Thyroid gland (tissue), 4 donors: Measurements from ENCODE around the gene GCNT2.

Source experiments
- POLR2A ChIP-seq, 2 donors: fragments of 450-650 bp; IDR thresholded peaks; one replicate each; pipeline ENCODE4 v1.6.1; 2017; ENCODE audit warnings: antibody characterized with exemption in 2 of 2, mild to moderate bottlenecking in 2 of 2, moderate library complexity in 1 of 2
- TF ChIP-seq, protein P1 (sequence below), 6 experiments: fragments of 200-600 bp in 3 of 6; fragments of 450-650 bp in 3 of 6; sonication (generic) in 3 of 6; IDR thresholded peaks; one replicate each; pipeline ENCODE4 v1.5.1; 2016 to 2019; ENCODE audit warnings: antibody characterized with exemption in 6 of 6, mild to moderate bottlenecking in 2 of 6, inconsistent platforms in 1 of 6, moderate library complexity in 1 of 6

DNA sequence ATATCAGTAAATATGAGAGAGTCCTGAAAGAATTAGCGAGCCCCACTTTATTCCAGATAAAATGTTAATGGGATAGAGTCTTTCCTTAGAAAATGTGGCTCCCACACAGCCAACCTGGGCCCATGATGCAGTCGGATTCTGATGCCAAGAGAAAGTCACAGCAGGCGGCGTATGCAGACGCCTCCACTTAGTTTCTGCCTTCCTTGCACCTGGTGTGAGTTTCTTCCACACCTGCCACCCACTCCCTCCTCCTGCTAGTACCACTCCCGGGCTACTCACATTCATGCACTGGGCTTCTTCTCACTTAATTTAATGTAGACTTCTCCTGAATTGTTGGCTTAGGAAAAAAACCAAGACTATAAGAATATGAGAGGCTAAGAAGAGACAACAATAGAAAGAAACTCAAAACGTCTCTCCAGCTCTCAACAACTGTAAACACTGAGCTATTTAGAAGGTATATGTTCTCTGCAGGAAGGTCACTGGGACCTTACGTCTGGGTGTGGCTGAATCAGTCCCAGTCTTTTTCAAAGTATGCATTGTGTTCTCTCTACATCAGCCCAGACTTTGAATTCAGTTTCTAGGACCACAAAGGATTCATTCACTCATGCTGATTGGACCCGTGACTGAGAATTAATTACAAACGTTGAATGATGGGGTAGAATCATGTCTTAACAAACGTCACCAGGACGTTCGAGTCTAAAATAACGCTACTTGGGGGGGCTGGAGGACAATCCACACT lies 70.4 kb downstream of the GCNT2 start:
- TF ChIP-seq, protein P1, sequence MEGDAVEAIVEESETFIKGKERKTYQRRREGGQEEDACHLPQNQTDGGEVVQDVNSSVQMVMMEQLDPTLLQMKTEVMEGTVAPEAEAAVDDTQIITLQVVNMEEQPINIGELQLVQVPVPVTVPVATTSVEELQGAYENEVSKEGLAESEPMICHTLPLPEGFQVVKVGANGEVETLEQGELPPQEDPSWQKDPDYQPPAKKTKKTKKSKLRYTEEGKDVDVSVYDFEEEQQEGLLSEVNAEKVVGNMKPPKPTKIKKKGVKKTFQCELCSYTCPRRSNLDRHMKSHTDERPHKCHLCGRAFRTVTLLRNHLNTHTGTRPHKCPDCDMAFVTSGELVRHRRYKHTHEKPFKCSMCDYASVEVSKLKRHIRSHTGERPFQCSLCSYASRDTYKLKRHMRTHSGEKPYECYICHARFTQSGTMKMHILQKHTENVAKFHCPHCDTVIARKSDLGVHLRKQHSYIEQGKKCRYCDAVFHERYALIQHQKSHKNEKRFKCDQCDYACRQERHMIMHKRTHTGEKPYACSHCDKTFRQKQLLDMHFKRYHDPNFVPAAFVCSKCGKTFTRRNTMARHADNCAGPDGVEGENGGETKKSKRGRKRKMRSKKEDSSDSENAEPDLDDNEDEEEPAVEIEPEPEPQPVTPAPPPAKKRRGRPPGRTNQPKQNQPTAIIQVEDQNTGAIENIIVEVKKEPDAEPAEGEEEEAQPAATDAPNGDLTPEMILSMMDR (IDR thresholded peaks at IDR 0.05) = no peak
- TF ChIP-seq POLR2A (IDR thresholded peaks at IDR 0.05) = no peak
